CD14-positive monocyte (primary cell): ENCODE data around the gene CLCF1. TPM values are rescaled to one million over a fixed set of nuclear protein-coding genes. Genes with fewer than 3 reads are reported as not detected.

Source experiments
- DNase-seq, 3 donors: peaks; one replicate each; pipeline ENCODE4 v3.0.0-alpha.2; 2011 to 2022
- H2AFZ ChIP-seq: 2 replicates; pipeline ENCODE4 v1.6.0; 2012; ENCODE audit warnings: mild to moderate bottlenecking, low read depth, low read length, inconsistent platforms; ENCODE audit not compliant: insufficient read depth, poor library complexity, severe bottlenecking
- H3K27ac ChIP-seq, 2 donors: 1 replicate in 1 of 2; 2 replicates in 1 of 2; pipeline ENCODE4 v1.5.1; 2012 to 2013; ENCODE audit warnings: low read length in 2 of 2, control low read depth in 1 of 2, inconsistent platforms in 1 of 2, low read depth in 1 of 2, mild to moderate bottlenecking in 1 of 2
- H3K27me3 ChIP-seq, 2 donors: one replicate each; pipeline versions ENCODE4 v1.6.0 to v1.6.1; 2011 to 2013; ENCODE audit warnings: low read length in 2 of 2; ENCODE audit not compliant: control insufficient read depth in 2 of 2, insufficient read depth in 2 of 2
- H3K36me3 ChIP-seq, 2 donors: replicated peaks in 1 of 2; 1 replicate in 1 of 2; 2 replicates in 1 of 2; pipeline versions ENCODE4 v1.5.1 to v1.6.1; 2012 to 2013; ENCODE audit warnings: low read length in 2 of 2, control low read depth in 1 of 2, inconsistent platforms in 1 of 2, mild to moderate bottlenecking in 1 of 2; ENCODE audit not compliant: insufficient read depth in 2 of 2, control insufficient read depth in 1 of 2
- H3K4me1 ChIP-seq, 2 donors: 1 replicate in 1 of 2; 2 replicates in 1 of 2; pipeline versions ENCODE4 v1.5.1 to v1.6.1; 2012 to 2013; ENCODE audit warnings: low read length in 2 of 2, control low read depth in 1 of 2, inconsistent platforms in 1 of 2, mild to moderate bottlenecking in 1 of 2, moderate library complexity in 1 of 2; ENCODE audit not compliant: insufficient read depth in 2 of 2, control insufficient read depth in 1 of 2
- H3K4me2 ChIP-seq: replicated peaks from 2 replicates; pipeline ENCODE3; 2012; ENCODE audit warnings: low read length, moderate library complexity, mild to moderate bottlenecking; ENCODE audit not compliant: poor library complexity, severe bottlenecking; ENCODE audit errors: extremely low read depth
- H3K4me3 ChIP-seq, 3 experiments: fragments of 200-600 bp in 1 of 3; sonication (generic) in 1 of 3; replicated peaks in 1 of 3; 1 replicate in 2 of 3; 2 replicates in 1 of 3; pipeline ENCODE4 v1.5.1; 2011 to 2013; ENCODE audit warnings: low read length in 3 of 3, mild to moderate bottlenecking in 3 of 3, control low read depth in 2 of 3, low read depth in 2 of 3, inconsistent platforms in 1 of 3, moderate library complexity in 1 of 3
- H3K79me2 ChIP-seq: 2 replicates; pipeline ENCODE4 v1.6.0; 2012; ENCODE audit warnings: mild to moderate bottlenecking, control low read depth, inconsistent platforms, low read length, moderate library complexity; ENCODE audit not compliant: insufficient read depth
- H3K9ac ChIP-seq: 2 replicates; pipeline ENCODE4 v1.6.0; 2017; ENCODE audit warnings: low read length, mild to moderate bottlenecking; ENCODE audit not compliant: insufficient read depth, poor library complexity, severe bottlenecking
- H3K9me3 ChIP-seq, 2 donors: replicated peaks in 1 of 2; 1 replicate in 1 of 2; 2 replicates in 1 of 2; pipeline versions ENCODE4 v1.5.1 to v1.6.1; 2012 to 2013; ENCODE audit warnings: low read length in 2 of 2, control low read depth in 1 of 2; ENCODE audit not compliant: control insufficient read depth in 1 of 2, insufficient read depth in 1 of 2
- H4K20me1 ChIP-seq: 2 replicates; pipeline ENCODE4 v1.6.0; 2012; ENCODE audit warnings: mild to moderate bottlenecking, low read length, control low read depth, moderate library complexity; ENCODE audit not compliant: insufficient read depth
- H3K27ac Mint-ChIP-seq, 7 donors: one replicate each; pipeline ENCODE4 v1.8.0; 2020; ENCODE audit warnings: mild to moderate bottlenecking in 7 of 7, mixed read lengths in 7 of 7, moderate library complexity in 6 of 7, inconsistent platforms in 2 of 7
- H3K27me3 Mint-ChIP-seq, 3 donors: one replicate each; pipeline ENCODE4 v1.8.0; 2021 to 2022; ENCODE audit warnings: low read depth in 3 of 3, mild to moderate bottlenecking in 3 of 3, mixed read lengths in 3 of 3, moderate library complexity in 3 of 3, inconsistent platforms in 1 of 3
- H3K36me3 Mint-ChIP-seq, 2 donors: one replicate each; pipeline ENCODE4 v1.8.0; 2020; ENCODE audit warnings: mixed read lengths in 2 of 2, inconsistent platforms in 1 of 2, mild to moderate bottlenecking in 1 of 2
- H3K4me1 Mint-ChIP-seq: one replicate; pipeline ENCODE4 v1.8.0; 2020; ENCODE audit warnings: mild to moderate bottlenecking, mixed read lengths
- H3K4me3 Mint-ChIP-seq, 2 donors: one replicate each; pipeline ENCODE4 v1.8.0; 2020; ENCODE audit warnings: mild to moderate bottlenecking in 2 of 2, mixed read lengths in 2 of 2, moderate library complexity in 1 of 2
- H3K9me3 Mint-ChIP-seq, 7 donors: one replicate each; pipeline ENCODE4 v1.8.0; 2020 to 2022; ENCODE audit warnings: mixed read lengths in 7 of 7, mild to moderate bottlenecking in 6 of 7, moderate library complexity in 6 of 7, inconsistent platforms in 2 of 7
- WGBS: methylation state at CpG from one replicate; pipeline ENCODE4 v1.1.5; 2013; ENCODE audit warnings: missing lambda C conversion rate; ENCODE audit not compliant: insufficient coverage; 5-methylcytosine and 5-hydroxymethylcytosine counted together
- intact Hi-C, 2 donors: fragments of 100-400 bp; cut with micrococcal nuclease; formaldehyde crosslinking; loops; one replicate each; pipeline versions ENCODE4 v1.15.0 to v1.15.1; 2023
- polyA plus RNA-seq, 3 donors: library from polyadenylated mRNA; depleted of rRNA in 1 of 3; unstranded in 2 of 3; stranded (reverse) in 1 of 3; fragments of 300-500 nt in 2 of 3; fragments of >200 nt in 1 of 3; fragmentation: Illumina TruSeq in 2 of 3; gene quantifications; 1 replicate in 2 of 3; 2 replicates in 1 of 3; pipeline ENCODE4 v1.2.3, GENCODE V29; 2012 to 2021
- TF ChIP-seq, protein P1 (sequence below): fragments of 200-600 bp; IDR thresholded peaks from one replicate; pipeline ENCODE4 v1.8.0; 2022; ENCODE audit warnings: antibody characterized with exemption, mild to moderate bottlenecking

CLCF1 gene
- polyA plus RNA-seq, 3 donors = 0.44 to 14.8 (median 0.94) TPM

DNA sequence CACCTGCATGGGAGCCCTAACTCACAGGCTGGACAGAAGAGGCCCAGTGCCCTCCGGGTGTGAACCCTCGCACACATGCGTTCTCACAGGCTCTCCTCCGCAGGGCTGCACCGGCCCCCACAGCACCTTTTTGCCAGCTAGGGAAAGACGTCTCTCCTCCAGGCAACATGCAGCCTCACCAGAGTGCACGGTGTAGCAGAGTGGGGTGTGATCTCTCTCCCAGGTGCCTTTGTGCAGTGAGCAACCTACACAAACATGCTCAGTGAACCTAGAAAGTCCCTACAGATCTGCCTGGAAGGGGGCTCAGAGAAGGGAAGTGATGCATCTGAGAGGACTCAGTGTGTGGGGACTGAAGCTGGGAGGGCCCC, 38.4 kb upstream of the CLCF1 start:
- TF ChIP-seq, protein P1, sequence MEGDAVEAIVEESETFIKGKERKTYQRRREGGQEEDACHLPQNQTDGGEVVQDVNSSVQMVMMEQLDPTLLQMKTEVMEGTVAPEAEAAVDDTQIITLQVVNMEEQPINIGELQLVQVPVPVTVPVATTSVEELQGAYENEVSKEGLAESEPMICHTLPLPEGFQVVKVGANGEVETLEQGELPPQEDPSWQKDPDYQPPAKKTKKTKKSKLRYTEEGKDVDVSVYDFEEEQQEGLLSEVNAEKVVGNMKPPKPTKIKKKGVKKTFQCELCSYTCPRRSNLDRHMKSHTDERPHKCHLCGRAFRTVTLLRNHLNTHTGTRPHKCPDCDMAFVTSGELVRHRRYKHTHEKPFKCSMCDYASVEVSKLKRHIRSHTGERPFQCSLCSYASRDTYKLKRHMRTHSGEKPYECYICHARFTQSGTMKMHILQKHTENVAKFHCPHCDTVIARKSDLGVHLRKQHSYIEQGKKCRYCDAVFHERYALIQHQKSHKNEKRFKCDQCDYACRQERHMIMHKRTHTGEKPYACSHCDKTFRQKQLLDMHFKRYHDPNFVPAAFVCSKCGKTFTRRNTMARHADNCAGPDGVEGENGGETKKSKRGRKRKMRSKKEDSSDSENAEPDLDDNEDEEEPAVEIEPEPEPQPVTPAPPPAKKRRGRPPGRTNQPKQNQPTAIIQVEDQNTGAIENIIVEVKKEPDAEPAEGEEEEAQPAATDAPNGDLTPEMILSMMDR = no peak
- Histone ChIP-seq H3K9me3 (no peaks in the 10 kb centered on the region), H3K27ac (no peak overlapping the region), H3K79me2 (no peaks in the 10 kb centered on the region), H4K20me1 (peaks cover 33% of the 10 kb centered on the region), H3K27me3 (peaks cover 6 to 34% of the 10 kb centered on the region in 2 donors), H3K4me1 (peaks cover 37 to 51% of the 10 kb centered on the region in 2 donors), H3K4me3 (no peak overlapping the region), H3K9ac (no peak overlapping the region), H3K4me2 (no peak overlapping the region), H2AFZ (no peak overlapping the region), H3K36me3 (peaks cover 6 to 9% of the 10 kb centered on the region in 2 donors)
- Mint-ChIP-seq H3K9me3 (peaks cover 0 to 9% (median 4%) of the 10 kb centered on the region in 7 donors), H3K4me1 (peaks cover 45% of the 10 kb centered on the region), H3K36me3 (peaks cover 17 to 25% of the 10 kb centered on the region in 2 donors), H3K27ac (no peak overlapping the region), H3K4me3 (no peak overlapping the region), H3K27me3 (peaks cover 34 to 55% (median 49%) of the 10 kb centered on the region in 3 donors)
- intact Hi-C loops = no loop called here
- 83% methylated on average over 1 of the region's 7 CpGs for WGBS
- no peak for DNase-seq

DNA sequence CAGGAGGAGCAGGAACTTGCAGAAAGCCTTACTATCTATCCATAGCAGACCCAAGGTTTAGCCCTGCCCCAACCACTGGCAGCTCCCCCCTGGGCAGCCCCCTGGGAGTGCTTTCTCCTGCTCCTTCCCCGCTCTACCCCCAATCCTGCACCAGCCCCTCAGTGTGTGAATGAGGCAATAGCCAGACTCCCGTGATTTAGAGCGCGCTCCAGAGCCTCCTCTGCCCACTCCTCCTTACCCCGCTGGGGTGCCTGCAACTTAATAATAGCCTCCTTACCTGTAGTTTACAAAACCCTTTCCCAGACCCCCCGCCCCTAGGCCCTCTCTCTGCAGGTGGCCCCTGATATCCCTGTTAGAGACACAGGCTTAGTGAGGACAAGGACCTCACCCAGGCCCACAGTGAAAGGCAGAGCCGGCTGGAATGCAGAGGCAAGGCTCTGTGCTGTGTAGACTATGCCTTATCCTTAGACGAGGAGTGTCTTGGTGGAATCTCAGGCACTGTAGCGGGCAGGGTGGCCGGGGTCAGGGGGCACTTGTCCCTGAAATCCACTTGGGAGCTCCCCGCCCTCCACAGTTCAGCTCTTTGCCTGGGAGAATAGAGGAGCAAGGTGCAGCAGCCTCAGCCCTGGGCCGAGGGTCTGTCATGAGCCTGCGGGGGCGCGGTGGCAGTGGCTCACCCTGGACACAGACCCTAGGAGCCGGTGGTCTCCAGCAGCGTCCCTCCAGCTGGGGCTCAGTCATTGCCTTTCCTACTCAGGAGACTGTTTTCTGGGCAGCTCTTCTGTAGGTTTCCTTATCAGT, 37.8 kb upstream of the CLCF1 start:
- intact Hi-C loops = no loop called here
- peaks cover 14 to 27% of the 10 kb centered on the region in 2 donors for H3K36me3 Mint-ChIP-seq
- DNase-seq = no peak
- H3K27me3 Mint-ChIP-seq = peaks cover 28 to 50% (median 44%) of the 10 kb centered on the region in 3 donors
- no peak overlapping the region for H3K4me2 ChIP-seq
- H3K27ac ChIP-seq = no peak overlapping the region
- TF ChIP-seq, protein P1 = no peak
- peaks cover 8 to 9% of the 10 kb centered on the region in 2 donors for H3K36me3 ChIP-seq
- peaks cover 39% of the 10 kb centered on the region for H4K20me1 ChIP-seq
- WGBS = 88% methylated on average over 12 of the region's 17 CpGs
- no peak overlapping the region for H3K4me3 Mint-ChIP-seq
- H3K4me1 Mint-ChIP-seq = peaks cover 45% of the 10 kb centered on the region
- H3K4me1 ChIP-seq = peaks cover 37 to 51% of the 10 kb centered on the region in 2 donors
- H3K27me3 ChIP-seq = peaks cover 6 to 28% of the 10 kb centered on the region in 2 donors
- H3K9me3 Mint-ChIP-seq = peaks cover 0 to 6% (median 3%) of the 10 kb centered on the region in 7 donors
- peaks cover under 1% of the 10 kb centered on the region for H3K79me2 ChIP-seq
- no peaks in the 10 kb centered on the region for H3K9me3 ChIP-seq
- H3K4me3 ChIP-seq = no peak overlapping the region
- no peak overlapping the region for H2AFZ ChIP-seq
- no peak overlapping the region for H3K9ac ChIP-seq
- no peak overlapping the region for H3K27ac Mint-ChIP-seq
